DMS79 treated with DMSO at 0.1 percent for 48 hours (cell line): ENCODE data around the gene CKMT1A.
A peak's percentile ranks its signal among the peaks of the same experiment; 100 is the strongest.
"Not testable (repeated sequence)": the region's sequence is repeated elsewhere in the genome, so short reads cannot be mapped to it uniquely, and the experiment has no call there.

Experiments
- DNase-seq: peaks from one replicate; lab custom pipeline; 2025; lab: John Stamatoyannopoulos, UW

Gene CKMT1A

DNA sequence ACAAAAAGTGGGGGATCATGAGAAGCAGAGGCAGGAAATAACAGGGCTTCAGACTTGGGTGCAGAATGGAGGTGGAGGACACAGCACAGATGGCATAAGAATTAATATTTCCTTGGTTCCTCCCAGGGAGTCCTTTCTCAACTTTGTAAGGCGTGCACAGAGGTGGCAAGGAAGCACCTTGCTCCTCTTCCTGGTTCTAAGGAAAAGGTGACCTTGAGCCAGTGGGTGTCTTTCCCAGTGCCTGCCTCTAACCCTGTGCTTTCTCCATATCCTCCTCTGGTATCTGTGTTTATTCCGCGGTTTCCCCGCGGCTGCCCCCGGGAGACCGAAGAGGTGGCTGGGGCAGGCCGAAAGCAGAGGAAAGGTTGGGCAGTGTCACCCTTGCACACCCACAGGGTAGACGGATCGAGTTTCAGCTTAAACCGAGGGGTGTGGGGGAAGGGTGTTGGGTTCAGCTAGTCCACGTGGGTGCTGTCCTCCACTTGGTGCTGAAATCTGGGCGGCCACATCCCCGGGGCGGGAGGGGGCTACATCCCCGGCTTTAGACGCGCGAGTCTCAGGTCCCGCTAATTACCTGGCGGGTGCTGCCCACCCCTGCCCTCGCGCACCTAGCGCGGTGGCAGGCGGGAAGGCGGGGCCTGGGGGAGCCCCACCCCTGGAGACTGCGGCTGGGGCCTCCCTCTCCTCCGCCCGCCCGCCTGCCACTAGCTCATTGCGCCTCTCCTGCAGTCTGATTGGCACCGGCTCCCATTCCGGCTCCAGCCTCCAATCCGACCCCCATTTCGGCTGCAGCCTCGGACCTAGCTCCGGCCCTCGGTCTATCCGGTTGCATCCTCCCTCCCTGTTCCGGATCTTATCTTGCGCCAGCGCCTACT is at the start of gene CKMT1A:
TSS of gene CKMT1A (plus strand) at position 712 of the 875 bp plus-strand sequence. CDS start 192 bp downstream, outside the sequence.
- not testable (repeated sequence) for DNase-seq

- no peak for DNase-seq
Observed at GRCh38 chr15:43648649-43649429, 44.8 kb upstream of the CKMT1A start, which contains the start of gene CATSPER2. Gene CATSPER2 (minus strand): TSS chr15:43648844. CDS start chr15:43648061, 783 bp downstream.

- DNase-seq, result not testable (repeated sequence)
Observed at GRCh38 chr15:43649430-43649926, 44.2 kb upstream of the CKMT1A start.

DNA sequence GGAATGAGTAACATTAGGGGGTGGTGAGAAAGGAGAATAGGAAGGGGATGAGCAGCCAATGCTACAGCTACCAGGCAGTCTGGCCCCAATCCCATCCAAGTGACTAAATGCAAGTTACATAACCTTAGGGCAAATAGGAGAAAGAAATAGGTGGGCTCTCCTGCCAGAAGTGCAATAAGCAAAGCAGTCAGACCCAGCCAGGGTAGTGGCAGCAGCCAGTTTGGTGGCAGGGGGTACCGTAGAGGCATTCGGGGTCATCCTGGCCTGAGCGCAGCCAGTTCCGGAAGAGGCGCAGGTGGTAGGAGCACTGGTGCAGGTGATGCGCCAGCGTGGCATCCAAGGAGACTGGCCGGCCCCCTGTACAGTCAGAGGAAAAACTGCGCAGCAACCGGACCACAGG is 33.9 kb upstream of the CKMT1A start:
- DNase-seq, result not testable (repeated sequence)

DNA sequence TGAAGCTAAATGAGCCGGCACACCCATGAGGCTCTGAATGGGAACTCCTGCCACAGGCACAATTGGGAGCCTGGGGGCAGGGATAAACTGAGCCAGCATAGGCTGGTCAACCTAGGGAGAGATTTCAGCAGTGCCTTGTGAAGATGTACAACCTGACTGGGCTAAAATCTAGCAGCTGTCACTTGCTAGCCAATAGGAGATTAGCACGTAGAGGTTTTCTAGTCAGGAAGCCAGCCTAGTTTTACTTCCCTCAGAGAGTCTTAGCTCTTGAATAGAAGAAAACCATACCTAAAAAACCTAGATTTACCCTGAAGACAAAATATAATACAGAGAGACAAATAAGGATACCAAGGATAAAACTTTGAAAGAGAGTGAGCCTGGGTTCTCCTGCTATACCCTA is 31.4 kb upstream of the CKMT1A start:
- not testable (repeated sequence) for DNase-seq

DNA sequence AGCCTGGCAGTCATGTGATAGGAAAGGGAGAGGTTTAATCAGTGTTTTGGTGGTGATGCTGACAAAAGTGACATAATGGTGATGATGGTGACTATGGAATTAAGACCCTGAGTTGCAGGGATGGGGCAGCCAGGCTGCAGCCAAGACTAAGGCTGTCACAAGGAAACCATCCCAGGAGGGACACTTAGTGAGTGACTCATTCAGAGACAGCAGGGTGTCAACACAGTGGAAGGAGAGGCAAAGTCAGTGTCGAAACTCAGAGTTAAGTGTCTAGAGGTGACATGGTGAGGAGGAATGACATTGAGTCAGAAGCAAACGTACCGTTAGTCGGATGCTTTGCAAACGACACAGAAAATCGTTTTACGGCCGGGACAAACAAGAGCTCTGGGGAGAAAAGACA is 30.3 kb upstream of the CKMT1A start:
- DNase-seq, result not testable (repeated sequence)

- DNase-seq, result not testable (repeated sequence)
Observed at GRCh38 chr15:43666177-43666576, 27.5 kb upstream of the CKMT1A start.

DNA sequence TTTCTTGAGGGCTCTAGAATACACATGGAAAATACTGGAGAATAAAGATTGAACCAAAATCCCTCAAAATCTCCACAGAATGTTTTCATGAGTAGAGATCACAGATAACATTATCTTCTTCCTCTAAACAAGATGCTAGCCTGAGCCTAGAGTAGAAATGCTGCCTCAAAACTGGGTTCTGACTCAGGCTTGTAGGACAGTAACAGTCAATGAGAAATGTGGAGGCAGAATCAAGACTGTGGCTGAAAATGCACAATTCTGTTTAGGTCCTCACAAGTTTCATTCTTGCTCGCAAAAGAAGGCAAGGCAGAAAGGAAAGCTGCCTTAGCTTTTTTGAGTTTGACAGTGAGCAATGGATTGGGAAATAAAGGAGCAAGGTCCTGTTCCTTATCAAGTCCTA is 19.5 kb upstream of the CKMT1A start:
- DNase-seq, result not testable (repeated sequence)

DNA sequence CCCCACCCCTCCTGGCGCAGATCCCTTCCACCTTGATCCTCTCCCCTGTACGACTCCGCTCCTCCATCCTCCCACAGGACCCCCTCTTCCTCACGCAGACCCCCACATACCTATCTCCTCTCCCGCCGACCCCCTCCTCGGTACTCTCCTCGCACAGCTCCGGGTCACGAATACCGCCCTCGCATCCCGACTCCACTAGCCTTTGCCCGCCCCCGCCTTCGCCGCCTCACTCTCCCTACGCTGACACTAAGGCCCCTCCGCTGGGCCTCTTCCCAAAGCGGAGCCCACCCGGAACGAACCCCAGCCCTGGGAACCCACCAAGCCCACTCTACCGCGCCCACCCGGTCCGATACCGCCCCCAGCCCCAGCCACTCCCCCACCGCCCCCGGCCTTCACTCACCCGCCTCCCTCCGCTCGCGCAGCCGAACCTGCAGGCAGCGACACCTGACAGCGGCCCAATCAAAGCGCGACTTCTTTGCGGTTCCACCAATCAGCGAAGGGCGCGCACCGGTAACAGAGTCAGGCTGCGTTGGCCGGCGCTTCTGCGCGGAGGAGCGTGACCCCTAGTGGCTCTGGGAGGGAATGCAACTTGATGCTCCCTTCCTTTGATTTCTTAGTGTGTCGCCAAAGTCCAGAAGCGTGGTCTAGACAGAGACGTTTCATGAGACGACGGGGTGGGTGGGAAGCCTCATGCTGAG is 3.9 kb upstream of the CKMT1A start:
- not testable (repeated sequence) for DNase-seq

DNA sequence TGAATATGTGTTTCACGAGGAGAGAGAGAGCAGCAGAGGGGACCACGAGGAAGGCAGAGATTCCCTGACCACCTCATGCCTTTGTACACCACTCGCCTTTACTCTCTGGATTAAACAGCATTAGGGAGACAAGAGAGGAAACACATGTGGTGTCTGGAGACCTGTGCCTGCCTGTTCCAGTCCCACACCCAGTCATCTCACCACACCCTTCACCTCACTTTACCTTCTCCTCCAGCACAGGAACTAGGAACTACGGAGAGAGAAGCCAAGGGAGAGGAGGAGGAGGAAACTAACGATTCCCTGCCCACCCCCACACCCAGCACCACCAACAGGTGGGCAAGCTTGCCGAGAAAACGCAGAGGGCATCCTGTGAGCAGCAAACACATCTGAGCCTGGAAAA is 980 bp upstream of the CKMT1A start:
- DNase-seq, result not testable (repeated sequence)

GRCh38 chr15:43702174-43702573 is 8.5 kb downstream of the CKMT1A start:
- no peak for DNase-seq

DNA sequence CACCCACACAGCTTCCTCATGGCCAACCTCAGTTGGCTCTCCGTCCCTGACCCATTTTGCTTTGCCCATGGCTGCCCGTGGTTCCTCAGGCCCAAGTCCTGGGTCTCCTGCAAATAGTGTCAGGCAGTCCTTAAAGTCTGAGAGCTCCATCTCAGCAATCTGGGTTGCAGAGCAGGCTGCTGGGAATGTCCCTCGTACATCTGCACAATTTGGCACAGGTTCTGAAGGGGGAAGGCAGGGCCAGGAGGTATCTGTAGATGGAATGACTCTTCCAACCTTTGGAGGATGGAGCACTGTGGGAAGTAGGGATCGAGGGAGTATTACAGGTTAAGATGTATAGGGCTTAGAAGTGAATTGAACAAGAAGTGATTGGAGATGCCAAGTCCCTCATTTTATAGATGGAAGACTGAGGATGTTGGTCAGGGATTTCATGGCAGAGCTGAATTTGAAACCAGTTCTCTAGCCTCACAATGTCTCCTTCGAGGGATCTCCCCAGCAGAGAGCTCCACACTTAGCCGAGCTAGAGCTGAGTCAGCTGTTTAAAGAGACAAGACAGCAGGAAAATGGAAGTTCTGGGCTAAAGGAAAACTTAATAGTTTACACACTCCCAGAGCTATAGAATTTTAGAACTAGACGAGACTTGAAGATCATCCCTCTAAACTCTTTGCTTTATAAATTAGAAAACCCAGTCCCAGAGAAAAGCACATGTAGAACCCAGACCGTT is 9.2 kb downstream of the CKMT1A start:
- DNase-seq, result no peak

DNA sequence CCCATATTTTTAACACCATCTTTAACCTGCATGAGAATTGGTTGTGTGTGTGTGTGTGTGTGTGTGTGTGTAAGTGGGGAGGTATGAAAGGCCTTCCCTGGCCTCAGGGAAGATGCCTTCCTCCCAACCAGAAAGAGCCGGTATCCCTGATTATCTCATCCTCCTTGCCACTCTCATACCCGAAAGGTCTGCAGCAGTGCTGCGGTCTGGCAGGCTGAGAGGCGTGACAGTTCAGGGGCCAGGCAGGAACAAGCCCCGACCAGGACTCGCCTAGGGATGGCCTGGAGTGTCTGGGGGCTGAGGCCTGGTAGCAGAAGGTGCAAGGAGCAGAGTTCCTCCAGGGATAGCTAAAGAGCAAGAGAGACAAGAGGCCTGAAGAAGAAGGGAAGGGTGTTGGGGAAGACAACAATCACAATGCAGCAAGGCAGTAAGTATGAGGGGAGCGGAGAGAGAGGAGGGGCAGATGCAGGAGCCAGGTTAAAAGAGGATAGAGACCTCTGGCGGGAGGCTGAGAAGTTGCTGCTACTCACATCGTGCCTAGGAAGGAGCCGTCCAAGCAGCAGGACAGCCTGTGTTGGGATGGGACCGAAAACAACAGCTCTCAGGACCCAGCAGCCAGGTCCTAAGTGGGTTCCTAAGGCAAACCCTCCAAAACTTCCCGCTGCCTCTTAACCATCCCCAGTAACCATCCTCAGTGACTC is 16.9 kb downstream of the CKMT1A start:
- not testable (repeated sequence) for DNase-seq

GRCh38 chr15:43723151-43723550 is 29.5 kb downstream of the CKMT1A start:
- no peak for DNase-seq

- not testable (repeated sequence) for DNase-seq
Observed at GRCh38 chr15:43726306-43726705, 32.6 kb downstream of the CKMT1A start.

DNA sequence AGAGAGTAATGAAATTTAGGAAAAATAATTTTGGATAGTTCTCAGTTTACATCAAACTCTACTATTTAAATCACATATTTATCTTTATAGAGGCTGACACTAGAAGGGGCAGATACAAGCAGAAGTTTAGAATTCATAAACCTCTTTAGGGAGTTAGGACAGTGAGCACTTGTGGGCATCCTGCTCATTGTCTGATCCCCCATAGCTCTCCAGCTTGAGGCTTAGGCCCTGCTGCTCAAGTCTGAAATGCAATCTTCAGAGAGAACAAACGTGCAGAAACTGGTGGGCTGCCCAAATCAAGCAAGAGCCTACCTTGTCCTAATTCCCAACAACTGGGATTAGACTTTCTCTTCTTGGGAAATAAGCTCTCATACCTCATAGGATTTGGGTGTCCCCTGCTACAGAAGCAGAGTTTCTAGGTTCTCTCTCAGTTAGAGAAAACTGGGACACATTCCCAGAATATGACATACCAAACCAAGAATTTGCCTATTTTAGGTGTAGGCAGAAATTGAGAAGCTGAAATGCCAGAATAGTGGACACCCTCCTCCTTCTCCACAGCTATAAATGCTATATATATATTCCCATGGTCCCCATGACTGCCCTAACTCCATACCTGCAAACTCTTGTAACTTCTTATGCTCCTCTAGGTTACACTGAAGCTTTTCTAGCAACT is 34.5 kb downstream of the CKMT1A start:
- DNase-seq, result not testable (repeated sequence)

GRCh38 chr15:43735416-43735815 is 41.8 kb downstream of the CKMT1A start:
- DNase-seq, result no peak

- peak; percentile 50 for DNase-seq
Observed at GRCh38 chr15:43746245-43746902, 52.7 kb downstream of the CKMT1A start, which contains the start of gene PDIA3. Gene PDIA3 (plus strand): TSS chr15:43746438. CDS start chr15:43746540, 102 bp downstream.

GRCh38 chr15:43746903-43747309 is 53.2 kb downstream of the CKMT1A start:
- peak; percentile 12 for DNase-seq
